NCI-H2196 (cell line): Measurements from ENCODE around the gene FAM24A.
"Not testable (repeated sequence)": the region's sequence is repeated elsewhere in the genome, so short reads cannot be mapped to it uniquely, and the experiment has no call there.

Source experiments
- DNase-seq: peaks from one replicate; lab custom pipeline; 2025; ENCODE audit not compliant: unreplicated experiment; lab: John Stamatoyannopoulos, UW

FAM24A gene

GRCh38 chr10:122910310-122910709 is at the start of gene FAM24A:
TSS of gene FAM24A (plus strand) at chr10:122910610. CDS start at chr10:122911635, 1,025 bp downstream.
- DNase-seq, result no peak

- DNase-seq, result no peak
These were observed 48.7 kb upstream of the FAM24A start for GRCh38 chr10:122861711-122862161.

GRCh38 chr10:122863216-122864193 is 46.9 kb upstream of the FAM24A start:
- DNase-seq, result no peak

GRCh38 chr10:122864194-122864592 is 46.2 kb upstream of the FAM24A start:
- DNase-seq, result no peak

- DNase-seq, result no peak
These were observed 45.5 kb upstream of the FAM24A start for GRCh38 chr10:122864901-122865300.

GRCh38 chr10:122866757-122867482 is 43.5 kb upstream of the FAM24A start:
- not testable (repeated sequence) for DNase-seq

- not testable (repeated sequence) for DNase-seq
These were observed 41.6 kb upstream of the FAM24A start for GRCh38 chr10:122868768-122869167.

GRCh38 chr10:122871947-122872346 is 38.5 kb upstream of the FAM24A start:
- DNase-seq, result not testable (repeated sequence)

- no peak for DNase-seq
These were observed 34.5 kb upstream of the FAM24A start for GRCh38 chr10:122875843-122876466.

GRCh38 chr10:122876467-122876855 is 33.9 kb upstream of the FAM24A start:
- no peak for DNase-seq

GRCh38 chr10:122877264-122877663 is 33.1 kb upstream of the FAM24A start:
- no peak for DNase-seq

- no peak for DNase-seq
These were observed 31.5 kb upstream of the FAM24A start for GRCh38 chr10:122878799-122879338.

- DNase-seq, result no peak
These were observed 30.8 kb upstream of the FAM24A start, which contains the start of gene FAM24B for GRCh38 chr10:122879339-122880273. TSS of gene FAM24B (minus strand) at chr10:122879581. CDS start at chr10:122850515, 29,066 bp downstream.

- DNase-seq, result no peak
These were observed 27.6 kb upstream of the FAM24A start for GRCh38 chr10:122882766-122883165.

GRCh38 chr10:122884166-122884565 is 26.2 kb upstream of the FAM24A start:
- no peak for DNase-seq

GRCh38 chr10:122894261-122894944 is 16.0 kb upstream of the FAM24A start:
- DNase-seq, result no peak

- not testable (repeated sequence) for DNase-seq
These were observed 6.5 kb upstream of the FAM24A start for GRCh38 chr10:122903861-122904260.

GRCh38 chr10:122911889-122912484 is 1.6 kb downstream of the FAM24A start:
- DNase-seq, result no peak

- no peak for DNase-seq
These were observed 5.3 kb downstream of the FAM24A start for GRCh38 chr10:122915700-122916099.
